GM23338 (cell line): ENCODE data around the gene HOXD8.

ENCODE experiments used
- CTCF ChIP-seq, 2 experiments: fragments of 200-600 bp in 1 of 2; sonication (generic) in 1 of 2; conservative IDR thresholded peaks; 2 replicates each; pipeline versions ENCODE4 v1.5.1 to v1.6.1; 2016 to 2017; ENCODE audit warnings: antibody characterized with exemption in 2 of 2, low read depth in 2 of 2, mild to moderate bottlenecking in 2 of 2, moderate library complexity in 1 of 2
- EZH2 ChIP-seq: fragments of 200-600 bp; sonication (generic); IDR thresholded peaks from one replicate; pipeline ENCODE4 v1.8.0; 2017; ENCODE audit warnings: antibody characterized with exemption, mild to moderate bottlenecking, low read depth; ENCODE audit not compliant: unreplicated experiment
- EZH2phosphoT487 ChIP-seq: fragments of 200-600 bp; sonication (generic); IDR thresholded peaks from one replicate; pipeline ENCODE4 v1.8.1; 2018; ENCODE audit warnings: antibody characterized with exemption; ENCODE audit not compliant: unreplicated experiment
- JUNB ChIP-seq: IDR thresholded peaks from one replicate; pipeline ENCODE4 v1.6.1; 2016; ENCODE audit warnings: antibody characterized with exemption; ENCODE audit not compliant: unreplicated experiment
- POLR2AphosphoS5 ChIP-seq: IDR thresholded peaks from 2 replicates; pipeline ENCODE4 v1.6.1; 2016; ENCODE audit warnings: antibody characterized with exemption, low read depth
- REST ChIP-seq: IDR thresholded peaks from one replicate; pipeline ENCODE4 v1.6.1; 2018; ENCODE audit warnings: antibody characterized with exemption; ENCODE audit not compliant: unreplicated experiment
- STAT1 ChIP-seq: IDR thresholded peaks from one replicate; pipeline ENCODE4 v1.6.1; 2016; ENCODE audit warnings: antibody characterized with exemption; ENCODE audit not compliant: unreplicated experiment
- ZNF114 ChIP-seq: fragments of 250-450 bp; sonication (Bioruptor Pico); IDR thresholded peaks from 2 replicates; pipeline ENCODE4 v1.5.0; 2020; ENCODE audit warnings: mild to moderate bottlenecking, moderate library complexity
- ZNF331 ChIP-seq: fragments of 250-450 bp; sonication (Bioruptor Pico); IDR thresholded peaks from 2 replicates; pipeline ENCODE4 v1.5.0; 2020; ENCODE audit warnings: low read depth, mild to moderate bottlenecking, moderate library complexity
- ZNF462 ChIP-seq: fragments of 250-450 bp; sonication (Bioruptor Pico); IDR thresholded peaks from 2 replicates; pipeline ENCODE4 v1.5.0; 2020; ENCODE audit warnings: mild to moderate bottlenecking, moderate library complexity

- TF ChIP-seq CTCF (conservative IDR thresholded peaks at IDR 0.05; ENCODE audit: low read depth in 2 of 2) (no peak), STAT1 (no peak), EZH2phosphoT487 (peak; percentile 32), ZNF331 (CRISPR knock-in tag) (no peak), POLR2AphosphoS5 (no peak), EZH2 (peak; percentile 95), JUNB (no peak), REST (no peak), ZNF114 (CRISPR knock-in tag) (no peak), ZNF462 (CRISPR knock-in tag) (no peak)
These were observed 29.6 kb downstream of the HOXD8 start for GRCh38 chr2:176158855-176159662.
